H4 (cell line): ENCODE results near the gene ZNF385C. TPM values are rescaled to one million over a fixed set of nuclear protein-coding genes. Genes with fewer than 3 reads are reported as not detected.
A peak's percentile ranks its signal among the peaks of the same experiment; 100 is the strongest.

Experiments used
- DNase-seq: peaks from one replicate; pipeline ENCODE4 v3.0.0-alpha.2; 2015; ENCODE audit warnings: low spot score
- total RNA-seq: library from RNA; depleted of rRNA; stranded (reverse); fragments of >200 nt; shearing (Covaris generic); gene quantifications from 2 replicates; pipeline ENCODE4 v1.2.3, GENCODE V29; 2014

Gene ZNF385C
- total RNA-seq, 1 experiment from 2014 or later, result 0.04 TPM

- no peak for DNase-seq
Observed at GRCh38 chr17:42077755-42078154, 20.5 kb downstream of the ZNF385C start.

GRCh38 chr17:42076797-42077559, 21.3 kb downstream of the ZNF385C start:
- no peak for DNase-seq

- no peak for DNase-seq
Observed at GRCh38 chr17:42075789-42076188, 22.5 kb downstream of the ZNF385C start.

- no peak for DNase-seq
Observed at GRCh38 chr17:42072323-42073187, 25.7 kb downstream of the ZNF385C start.

- DNase-seq, result no peak
Observed at GRCh38 chr17:42071810-42072209, 26.5 kb downstream of the ZNF385C start.

GRCh38 chr17:42068979-42069378, 29.3 kb downstream of the ZNF385C start:
- DNase-seq, result no peak

- DNase-seq, result peak; percentile 34
Observed at GRCh38 chr17:42067371-42068091, 30.7 kb downstream of the ZNF385C start.

GRCh38 chr17:42065201-42065600, 33.1 kb downstream of the ZNF385C start:
- no peak for DNase-seq

GRCh38 chr17:42062681-42063080, 35.6 kb downstream of the ZNF385C start:
- no peak for DNase-seq

GRCh38 chr17:42061646-42062487, 36.4 kb downstream of the ZNF385C start:
- DNase-seq, result no peak

- no peak for DNase-seq
Observed at GRCh38 chr17:42060231-42060630, 38.0 kb downstream of the ZNF385C start.

GRCh38 chr17:42059815-42060214, 38.5 kb downstream of the ZNF385C start:
- DNase-seq, result no peak

GRCh38 chr17:42058063-42058462, 40.2 kb downstream of the ZNF385C start:
- no peak for DNase-seq

- no peak for DNase-seq
Observed at GRCh38 chr17:42056635-42057034, 41.6 kb downstream of the ZNF385C start.

GRCh38 chr17:42055496-42055895, 42.8 kb downstream of the ZNF385C start:
- DNase-seq, result no peak

- DNase-seq, result no peak
Observed at GRCh38 chr17:42055027-42055426, 43.2 kb downstream of the ZNF385C start.

- DNase-seq, result no peak
Observed at GRCh38 chr17:42053731-42054500, 44.4 kb downstream of the ZNF385C start.

GRCh38 chr17:42052346-42052877, 45.9 kb downstream of the ZNF385C start:
- no peak for DNase-seq

GRCh38 chr17:42051645-42052044, 46.6 kb downstream of the ZNF385C start:
- DNase-seq, result no peak

GRCh38 chr17:42051013-42051400, 47.3 kb downstream of the ZNF385C start:
- DNase-seq, result no peak
